Esophagus muscularis mucosa (tissue), 4 donors: Measurements from ENCODE around the gene KRT36. TPM values are rescaled to one million over a fixed set of nuclear protein-coding genes. Genes with fewer than 3 reads are reported as not detected.

Experiments
- DNase-seq: peaks from one replicate; pipeline ENCODE4 v3.0.0-alpha.2; 2017; ENCODE audit errors: extremely low spot score
- H3K27ac ChIP-seq, 4 donors: fragments of 200-600 bp; sonication (generic); replicated peaks in 1 of 4; 1 replicate in 3 of 4; 2 replicates in 1 of 4; pipeline ENCODE4 v1.5.1; 2016 to 2019; ENCODE audit warnings: mild to moderate bottlenecking in 1 of 4
- H3K27me3 ChIP-seq, 4 donors: fragments of 200-600 bp; sonication (generic); one replicate each; pipeline versions ENCODE4 v1.5.1 to v1.6.0; 2016 to 2019
- H3K36me3 ChIP-seq, 4 donors: fragments of 200-600 bp; sonication (generic); one replicate each; pipeline ENCODE4 v1.5.1; 2016 to 2019
- H3K4me1 ChIP-seq, 4 donors: fragments of 200-600 bp; sonication (generic); one replicate each; pipeline ENCODE4 v1.5.1; 2016 to 2019
- H3K4me3 ChIP-seq, 4 donors: fragments of 200-600 bp; sonication (generic); 1 replicate in 2 of 4; 2 replicates in 2 of 4; pipeline ENCODE4 v1.5.1; 2016 to 2019; ENCODE audit warnings: mild to moderate bottlenecking in 4 of 4, moderate library complexity in 1 of 4
- H3K9me3 ChIP-seq, 4 donors: fragments of 200-600 bp; sonication (generic); 1 replicate in 3 of 4; 2 replicates in 1 of 4; pipeline ENCODE4 v1.5.1; 2016 to 2019
- CTCF ChIP-seq, 3 experiments: fragments of 200-600 bp in 2 of 3; fragments of 450-650 bp in 1 of 3; sonication (generic) in 2 of 3; IDR thresholded peaks; one replicate each; pipeline ENCODE4 v1.5.1; 2017 to 2019; ENCODE audit warnings: antibody characterized with exemption in 3 of 3, mild to moderate bottlenecking in 2 of 3, moderate library complexity in 1 of 3
- EP300 ChIP-seq: sonication (generic); formaldehyde crosslinking; IDR thresholded peaks from one replicate; pipeline ENCODE4 v1.6.1; 2017; ENCODE audit warnings: antibody characterized with exemption
- POLR2A ChIP-seq: fragments of 450-650 bp; IDR thresholded peaks from one replicate; pipeline ENCODE4 v1.6.1; 2017; ENCODE audit warnings: antibody characterized with exemption, moderate library complexity, mild to moderate bottlenecking, low read depth
- POLR2AphosphoS5 ChIP-seq, 2 donors: sonication (generic); formaldehyde crosslinking; IDR thresholded peaks; one replicate each; pipeline ENCODE4 v1.6.1; 2017; ENCODE audit warnings: antibody characterized with exemption in 2 of 2
- WGBS: methylation state at CpG from one replicate; pipeline ENCODE4 v1.1.5; 2018; 5-methylcytosine and 5-hydroxymethylcytosine counted together
- intact Hi-C: fragments of 100-400 bp; cut with DNase I; formaldehyde crosslinking; loops from one replicate; pipeline ENCODE4 v1.15.1; 2023
- total RNA-seq, 4 donors: library from RNA; depleted of rRNA; stranded (reverse); fragments of >200 nt; gene quantifications; one replicate each; pipeline versions ENCODE4 v1.1.0 to v1.2.1, GENCODE V29; 2016

The KRT36 gene
- total RNA-seq, 4 donors from 2014 or later, result not detected

DNA sequence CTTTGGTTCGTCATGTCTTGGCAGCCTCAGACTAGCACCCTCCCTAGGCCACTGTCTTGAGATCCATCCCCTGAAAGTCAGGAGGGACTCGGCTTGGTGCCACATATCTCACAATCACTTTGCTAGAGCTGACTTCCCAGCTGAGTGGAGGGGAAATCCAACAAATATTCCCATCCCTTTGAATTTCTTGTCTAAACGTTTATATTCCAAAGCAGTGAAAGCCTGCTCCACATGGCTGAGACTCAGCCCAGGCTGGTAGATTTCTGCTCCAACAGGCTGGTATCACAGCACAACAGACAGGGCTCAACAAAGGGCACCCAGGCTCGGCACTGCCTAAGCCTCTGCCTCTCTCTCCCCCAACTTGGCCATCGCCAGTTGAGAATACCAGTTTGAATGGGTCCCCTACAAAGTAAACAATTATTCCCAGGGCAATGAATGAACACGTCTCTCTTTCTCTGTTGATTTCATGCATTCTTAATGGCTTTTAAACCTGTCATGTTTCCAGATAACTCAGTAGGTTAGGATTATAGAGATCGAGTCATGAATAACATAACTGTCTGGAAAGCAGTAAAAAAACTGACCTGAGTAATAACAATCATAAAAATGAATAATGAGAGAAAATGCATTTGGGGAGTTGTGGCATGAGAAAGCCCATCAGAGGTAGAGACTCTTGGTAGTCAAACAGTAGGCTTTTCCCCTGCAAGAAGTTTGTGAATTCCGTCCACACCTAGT lies 14.7 kb upstream of the KRT36 start:
- Histone ChIP-seq H3K4me1 (peaks cover 0 to 20% (median 11%) of the 10 kb centered on the region in 4 donors), H3K36me3 (no peaks in the 10 kb centered on the region), H3K27ac (no peak overlapping the region), H3K4me3 (no peak overlapping the region), H3K9me3 (no peaks in the 10 kb centered on the region), H3K27me3 (no peaks in the 10 kb centered on the region)
- TF ChIP-seq CTCF (IDR thresholded peaks at IDR 0.05), result no peak
- 36% methylated on average over 7 of the region's 8 CpGs for WGBS
- intact Hi-C loops, result no loop called here
- no peak for DNase-seq

GRCh38 chr17:41503202-41503601 lies 13.5 kb upstream of the KRT36 start:
- intact Hi-C loops, result no loop called here
- no peak overlapping the region for H3K4me3 ChIP-seq

DNA sequence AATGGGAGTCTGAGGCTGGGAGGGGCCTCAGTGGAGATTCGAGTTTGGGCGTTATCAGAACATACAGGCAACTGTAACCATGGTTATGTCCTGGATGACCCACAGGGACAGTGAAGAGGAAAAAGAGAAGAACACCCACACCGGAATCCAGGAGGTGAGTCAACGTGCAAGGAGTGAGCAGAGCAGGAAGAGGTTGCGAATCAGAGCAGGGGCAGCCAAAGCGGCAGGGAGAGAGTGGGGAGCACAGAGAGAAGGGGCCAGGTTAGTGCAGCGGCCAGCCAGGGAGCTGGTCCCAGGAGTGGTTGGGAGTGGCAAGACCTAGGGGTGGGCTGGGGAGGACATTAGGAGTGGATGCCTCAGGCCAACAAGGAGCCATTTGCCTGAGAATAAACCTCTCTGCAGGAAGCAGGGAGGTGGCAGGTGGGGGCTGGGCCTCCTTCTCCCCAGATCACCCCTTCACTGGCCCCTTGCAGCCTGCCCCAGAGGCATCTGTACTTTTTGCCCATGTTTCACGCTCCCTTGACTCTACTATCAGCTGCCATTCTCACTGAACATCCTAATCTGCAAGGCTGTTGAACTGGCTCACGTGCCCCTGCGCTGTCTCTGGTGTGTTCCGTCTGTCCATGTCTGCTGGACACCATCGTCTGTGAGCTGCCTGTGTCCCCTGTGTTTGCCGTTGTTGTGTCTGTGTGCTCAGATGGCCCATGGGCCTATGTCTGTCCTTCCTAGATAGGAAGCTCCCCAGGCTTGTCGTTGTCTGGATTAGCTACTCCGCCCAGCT lies 10.6 kb upstream of the KRT36 start:
- 76% methylated on average over 13 of the region's 15 CpGs for WGBS
- Histone ChIP-seq H3K4me3 (no peak overlapping the region), H3K36me3 (no peaks in the 10 kb centered on the region), H3K27me3 (peaks cover 0 to 4% (median 0%) of the 10 kb centered on the region in 4 donors), H3K4me1 (peaks cover 0 to 29% (median 11%) of the 10 kb centered on the region in 4 donors), H3K9me3 (no peaks in the 10 kb centered on the region), H3K27ac (no peak overlapping the region)
- no peak for TF ChIP-seq POLR2A
- no peak for TF ChIP-seq CTCF (IDR thresholded peaks at IDR 0.05)
- TF ChIP-seq EP300, result no peak
- no peak for TF ChIP-seq POLR2AphosphoS5 (IDR thresholded peaks at IDR 0.05)
- intact Hi-C loops, result no loop called here
- DNase-seq, result no peak

More at GRCh38 chr17:41503202-41503601, 13.5 kb upstream of the KRT36 start:
- WGBS, result 78% methylated on average over 9 of the region's 9 CpGs
- no peaks in the 10 kb centered on the region for H3K36me3 ChIP-seq
- H3K9me3 ChIP-seq, result no peaks in the 10 kb centered on the region
- H3K27ac ChIP-seq, result no peak overlapping the region
- no peak for DNase-seq
- H3K4me1 ChIP-seq, result peaks cover 0 to 20% (median 11%) of the 10 kb centered on the region in 4 donors
- no peaks in the 10 kb centered on the region for H3K27me3 ChIP-seq
- TF ChIP-seq POLR2AphosphoS5 (IDR thresholded peaks at IDR 0.05) (no peak), CTCF (IDR thresholded peaks at IDR 0.05) (no peak), EP300 (no peak), POLR2A (no peak)

- no peaks in the 10 kb centered on the region for H3K36me3 ChIP-seq
- no peak for DNase-seq
- 91% methylated on average over 5 of the region's 5 CpGs for WGBS
- intact Hi-C loops, result no loop called here
- H3K9me3 ChIP-seq, result no peaks in the 10 kb centered on the region
- no peak overlapping the region for H3K4me3 ChIP-seq
- no peak for TF ChIP-seq POLR2A
- no peak for TF ChIP-seq POLR2AphosphoS5 (IDR thresholded peaks at IDR 0.05)
- no peak for TF ChIP-seq CTCF (IDR thresholded peaks at IDR 0.05)
- TF ChIP-seq EP300, result no peak
- H3K27me3 ChIP-seq, result peaks cover 0 to 4% (median 0%) of the 10 kb centered on the region in 4 donors
- H3K27ac ChIP-seq, result no peak overlapping the region
- peaks cover 0 to 25% (median 10%) of the 10 kb centered on the region in 4 donors for H3K4me1 ChIP-seq
These were observed 10.0 kb upstream of the KRT36 start for GRCh38 chr17:41499714-41500113.
